HepG2 (cell line): Measurements from ENCODE around the gene TJAP1. TPM values are rescaled to one million over a fixed set of nuclear protein-coding genes. Genes with fewer than 3 reads are reported as not detected.

Experiments used
- AKNA ChIP-seq: sonication (generic); formaldehyde crosslinking; IDR thresholded peaks from 2 replicates; pipeline ENCODE4 v1.4.0; 2020; ENCODE audit warnings: missing genetic modification reagents, borderline replicate concordance
- EEA1 ChIP-seq: sonication (generic); formaldehyde crosslinking; IDR thresholded peaks from 2 replicates; pipeline ENCODE4 v1.5.1; 2020; ENCODE audit warnings: mild to moderate bottlenecking, missing genetic modification reagents, borderline replicate concordance
- EZH2 ChIP-seq: conservative IDR thresholded peaks from 2 replicates; pipeline ENCODE4 v1.6.1; 2012; ENCODE audit warnings: mild to moderate bottlenecking, low read depth, low read length, moderate library complexity
- HMGXB3 ChIP-seq: sonication (generic); formaldehyde crosslinking; IDR thresholded peaks from 2 replicates; pipeline ENCODE4 v1.4.0; 2020; ENCODE audit warnings: missing genetic modification reagents, borderline replicate concordance
- THRA ChIP-seq: sonication (generic); formaldehyde crosslinking; IDR thresholded peaks from 2 replicates; pipeline ENCODE4 v1.4.0; 2020; ENCODE audit warnings: missing genetic modification reagents, borderline replicate concordance
- ZBTB2 ChIP-seq: sonication (generic); formaldehyde crosslinking; IDR thresholded peaks from 2 replicates; pipeline ENCODE4 v1.8.0; 2022; ENCODE audit warnings: low read depth, missing genetic modification reagents
- ZBTB20 ChIP-seq: sonication (generic); formaldehyde crosslinking; IDR thresholded peaks from 2 replicates; pipeline ENCODE4 v1.8.1; 2023; ENCODE audit warnings: missing genetic modification reagents, low read depth, mild to moderate bottlenecking, borderline replicate concordance
- ZFP91 ChIP-seq: sonication (generic); formaldehyde crosslinking; IDR thresholded peaks from 2 replicates; pipeline ENCODE4 v1.9.0; 2022; ENCODE audit warnings: missing genetic modification reagents, mild to moderate bottlenecking, borderline replicate concordance
- ZFX ChIP-seq: sonication (generic); formaldehyde crosslinking; IDR thresholded peaks from 2 replicates; pipeline ENCODE4 v1.4.0; 2020; ENCODE audit warnings: mild to moderate bottlenecking, low read depth, missing genetic modification reagents, moderate library complexity
- ZNF292 ChIP-seq: sonication (generic); formaldehyde crosslinking; IDR thresholded peaks from 2 replicates; pipeline ENCODE4 v1.8.1; 2022; ENCODE audit warnings: mild to moderate bottlenecking, low read depth, missing genetic modification reagents, borderline replicate concordance
- ZNF775 ChIP-seq: sonication (generic); formaldehyde crosslinking; IDR thresholded peaks from 2 replicates; pipeline ENCODE4 v1.4.0; 2020; ENCODE audit warnings: missing genetic modification reagents, mild to moderate bottlenecking, moderate library complexity, borderline replicate concordance
- ZNF788 ChIP-seq: sonication (generic); formaldehyde crosslinking; IDR thresholded peaks from 2 replicates; pipeline ENCODE4 v1.5.0; 2020; ENCODE audit warnings: mild to moderate bottlenecking, missing genetic modification reagents, borderline replicate concordance
- polyA plus RNA-seq, 8 experiments: library from polyadenylated mRNA; depleted of rRNA in 3 of 8; stranded (reverse) in 7 of 8; unstranded in 1 of 8; fragments of >200 nt; fragmentation: Illumina TruSeq in 4 of 8; extraction: Trizol in 4 of 8; gene quantifications; 2 replicates each; pipeline versions ENCODE4 v1.2.1 to v1.2.3, GENCODE V29; 2011 to 2016; ENCODE audit warnings: low read depth in 4 of 8, missing spikeins in 1 of 8, mixed read lengths in 1 of 8; ENCODE audit not compliant: insufficient read depth in 1 of 8
- total RNA-seq, 5 experiments: library from RNA; depleted of rRNA; stranded (reverse); fragments of >200 nt; fragmentation: Illumina TruSeq; extraction: Trizol; gene quantifications; 2 replicates each; pipeline ENCODE4 v1.2.3, GENCODE V29; 2016; ENCODE audit warnings: low read depth in 1 of 5

The TJAP1 gene
- total and polyA plus RNA-seq, 2 of the 13 experiments (the other 11 are each of a cell fraction or from before 2014, with no cell fraction given): 15.7 to 41.6 TPM

GRCh38 chr6:43499028-43499815, 21.9 kb downstream of the TJAP1 start (continued):
- no peak for TF ChIP-seq HMGXB3
- no peak for TF ChIP-seq EZH2
- 0 out of 2 replicates have a peak, but pooled peaks have one; percentile 12 for TF ChIP-seq EEA1 (CRISPR knock-in tag)
- peak; percentile 80 for TF ChIP-seq ZFX (CRISPR knock-in tag)
- no peak for TF ChIP-seq AKNA (CRISPR knock-in tag)
- TF ChIP-seq ZFP91 (CRISPR knock-in tag): peak; percentile 35; the same call in 1 of the 2 replicates
- no peak for TF ChIP-seq ZBTB20 (CRISPR knock-in tag)
- TF ChIP-seq THRA (CRISPR knock-in tag): no peak
- peak; percentile 64; the same call in 1 of the 2 replicates for TF ChIP-seq ZNF292
- TF ChIP-seq ZNF775 (CRISPR knock-in tag): no peak
- TF ChIP-seq ZBTB2: no peak
- TF ChIP-seq ZNF788 (CRISPR knock-in tag): peak; percentile 39; the same call in 1 of the 2 replicates
